Cardiac septum (tissue), 1 donor: ENCODE measurements around the gene CWC22. TPM values are rescaled to one million over a fixed set of nuclear protein-coding genes. Genes with fewer than 3 reads are reported as not detected.

Source experiments
- DNase-seq: peaks from one replicate; pipeline ENCODE4 v3.0.0-alpha.2; 2020; ENCODE audit warnings: low spot score
- intact Hi-C: fragments of 100-400 bp; cut with DNase I; formaldehyde crosslinking; loops from one replicate; pipeline ENCODE4 v1.14.0; 2022
- total RNA-seq: library from RNA; stranded (reverse); fragmentation: NEBNext Ultra II Directional; extraction: Animal tissue kit (Norgen Biotek cat#: 25700); gene quantifications from one replicate; pipeline ENCODE4 v1.2.1, GENCODE V29; 2021
- donor health status: DM: no; HTN: no; CAD: no.

CWC22 gene
- total RNA-seq, 1 donor from 2014 or later, result 13.1 TPM

GRCh38 chr2:179915395-179915992, 91.6 kb downstream of the CWC22 start:
- intact Hi-C loops, result no loop called here
- DNase-seq, result no peak

GRCh38 chr2:179913809-179914208, 93.3 kb downstream of the CWC22 start:
- no peak for DNase-seq

DNA sequence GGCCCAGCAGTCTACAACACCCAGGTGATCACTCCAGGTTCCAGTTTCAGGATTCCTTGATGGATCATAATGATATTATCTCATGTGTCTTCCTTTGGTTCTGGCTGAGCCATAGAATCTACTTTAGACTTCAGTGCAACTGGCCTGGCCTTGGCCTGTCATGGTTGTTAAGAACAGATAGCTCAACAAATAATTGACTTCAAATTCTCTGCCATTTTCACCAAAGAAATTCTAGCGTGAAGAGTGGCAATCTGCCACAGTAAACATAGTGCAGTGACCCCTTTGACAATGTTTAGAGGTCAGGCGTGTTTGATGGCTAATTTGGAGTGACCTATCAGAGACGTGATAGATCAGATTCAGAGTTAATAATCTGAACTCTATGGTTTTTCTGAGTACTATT, 95.5 kb downstream of the CWC22 start:
- intact Hi-C loops, result no loop called here
- DNase-seq, result no peak

More at GRCh38 chr2:179913809-179914208, 93.3 kb downstream of the CWC22 start:
- intact Hi-C loops, result no loop called here

GRCh38 chr2:179910735-179911113, 96.4 kb downstream of the CWC22 start:
- intact Hi-C loops, result no loop called here
- no peak for DNase-seq

DNA sequence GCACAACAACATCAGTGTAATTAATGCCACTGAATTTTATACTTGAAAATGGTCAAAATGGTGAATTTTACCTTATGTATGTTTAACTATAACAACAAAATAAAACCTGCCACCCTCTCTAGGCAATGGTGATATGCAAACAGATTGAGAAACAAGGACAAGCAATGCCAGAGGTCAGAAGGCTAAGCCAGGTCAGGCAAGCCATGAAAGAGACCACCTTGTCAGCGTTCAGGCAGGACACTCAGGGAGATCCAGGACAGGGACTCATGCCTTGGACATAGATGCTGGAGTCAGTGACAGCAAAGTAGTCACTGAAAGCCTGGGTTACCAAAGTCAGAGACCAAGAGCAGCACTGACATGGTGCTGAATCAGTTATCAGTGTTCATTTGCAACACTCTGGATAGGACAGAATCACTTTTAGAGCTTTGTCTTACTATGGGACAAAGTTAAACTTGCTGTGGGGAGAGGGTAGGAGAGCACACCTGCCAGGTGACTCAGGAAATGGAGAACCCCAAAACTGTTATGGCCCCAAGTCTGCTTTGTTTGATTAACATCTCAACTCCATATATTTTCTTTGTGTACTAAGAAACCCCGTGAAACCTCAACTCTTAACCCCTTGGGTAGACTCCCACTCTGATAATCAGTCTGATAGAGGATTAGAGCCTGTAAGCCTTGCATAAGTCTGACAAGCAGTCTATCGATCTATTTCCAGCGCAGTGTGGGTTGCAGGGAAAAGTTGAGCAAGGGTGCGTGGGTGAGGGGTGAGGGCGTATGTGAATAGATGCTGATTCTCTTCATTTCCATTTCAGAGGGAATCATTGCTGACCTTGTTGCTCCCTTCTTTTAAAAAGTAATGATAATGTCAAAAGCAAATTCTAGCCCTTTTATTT, 97.0 kb downstream of the CWC22 start:
- intact Hi-C loops, result no loop called here
- DNase-seq, result no peak

DNA sequence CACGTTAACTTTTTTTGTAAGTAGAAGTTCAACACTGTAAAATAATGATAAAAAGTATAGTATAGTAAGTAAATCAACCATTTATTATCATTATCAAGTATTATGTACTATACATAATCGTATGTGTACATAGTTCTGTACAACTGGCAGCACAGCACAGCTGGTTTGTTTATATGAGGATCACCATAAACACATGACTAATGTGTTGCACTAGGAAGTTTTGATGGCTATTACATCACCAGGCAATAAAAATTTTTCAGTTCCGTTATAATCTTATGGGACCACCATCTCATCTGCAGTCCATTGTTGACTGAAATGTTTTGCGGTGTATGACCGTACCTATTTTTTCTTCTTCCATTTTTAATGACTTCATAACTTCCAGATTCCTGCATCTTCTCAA, 106.4 kb downstream of the CWC22 start:
- intact Hi-C loops, result no loop called here
- no peak for DNase-seq

- DNase-seq, result no peak
- intact Hi-C loops, result no loop called here
Measured at GRCh38 chr2:179899666-179900065, 107.4 kb downstream of the CWC22 start.

DNA sequence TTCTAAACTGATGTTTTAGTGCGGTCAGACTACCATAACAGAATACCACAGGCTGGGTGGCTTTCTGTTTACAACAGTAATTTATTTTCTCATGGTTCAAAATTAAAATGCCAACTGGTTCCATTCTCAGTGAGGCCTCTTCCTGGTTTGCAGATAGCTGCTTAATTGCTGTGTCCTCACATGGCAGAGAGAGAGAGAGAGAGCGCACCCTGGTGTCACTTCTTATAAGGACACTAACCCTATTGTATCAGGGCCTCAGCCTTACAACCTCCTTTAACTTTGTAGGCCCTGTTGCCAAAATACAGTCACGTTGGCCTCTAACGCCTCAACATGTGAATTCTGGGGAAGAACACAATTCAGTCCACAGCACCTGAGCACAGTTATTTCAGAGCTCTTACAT, 108.2 kb downstream of the CWC22 start:
- intact Hi-C loops, result no loop called here
- DNase-seq, result no peak

Other genes with a start within 250 kb of the CWC22 start
- gene ZNF385B, start 145.7 kb downstream of the CWC22 start, total RNA-seq, result 6.7 TPM